Neural progenitor cell (in vitro differentiated cells): ENCODE measurements around the gene PPP1CA. TPM values are rescaled to one million over a fixed set of nuclear protein-coding genes. Genes with fewer than 3 reads are reported as not detected.

ENCODE experiments used
- DNase-seq: peaks from one replicate; pipeline ENCODE4 v3.0.0-alpha.2; 2016; ENCODE audit warnings: low spot score
- H2AFZ ChIP-seq: fragments of 200-600 bp; sonication (generic); replicated peaks from 2 replicates; pipeline ENCODE4 v1.6.1; 2016; ENCODE audit warnings: antibody characterized with exemption
- H3F3A ChIP-seq: fragments of 200-600 bp; sonication (generic); 2 replicates; pipeline ENCODE4 v1.6.1; 2016; ENCODE audit warnings: antibody characterized with exemption, low read depth
- H3K27ac ChIP-seq: fragments of 200-600 bp; sonication (generic); 2 replicates; pipeline ENCODE4 v1.5.1; 2016; ENCODE audit warnings: mild to moderate bottlenecking
- H3K27me3 ChIP-seq: fragments of 200-600 bp; sonication (generic); 2 replicates; pipeline ENCODE4 v1.6.1; 2016; ENCODE audit warnings: mild to moderate bottlenecking, moderate library complexity
- H3K36me3 ChIP-seq: fragments of 200-600 bp; sonication (generic); 2 replicates; pipeline ENCODE4 v1.5.1; 2016
- H3K4me1 ChIP-seq: fragments of 200-600 bp; sonication (generic); 2 replicates; pipeline ENCODE4 v1.6.1; 2016; ENCODE audit warnings: mixed run types
- H3K4me2 ChIP-seq: fragments of 200-600 bp; sonication (generic); 2 replicates; pipeline ENCODE4 v1.6.1; 2016
- H3K4me3 ChIP-seq: fragments of 200-600 bp; sonication (generic); 2 replicates; pipeline ENCODE4 v1.5.1; 2016
- H3K79me2 ChIP-seq: fragments of 200-600 bp; sonication (generic); 2 replicates; pipeline ENCODE4 v1.6.1; 2016; ENCODE audit warnings: low read depth
- H3K9ac ChIP-seq: fragments of 200-600 bp; sonication (generic); 2 replicates; pipeline ENCODE4 v1.6.1; 2016
- H3K9me3 ChIP-seq: fragments of 200-600 bp; sonication (generic); 2 replicates; pipeline ENCODE4 v1.5.1; 2016; ENCODE audit warnings: low read depth
- H4K20me1 ChIP-seq: fragments of 200-600 bp; sonication (generic); 2 replicates; pipeline ENCODE4 v1.6.1; 2016; ENCODE audit warnings: low read depth
- H3K27ac Mint-ChIP-seq: 3 replicates; pipeline ENCODE4 v1.8.0; 2021; ENCODE audit warnings: mixed read lengths
- H3K27me3 Mint-ChIP-seq: 2 replicates; pipeline ENCODE4 v1.8.0; 2022; ENCODE audit warnings: low read depth, mild to moderate bottlenecking, inconsistent platforms, moderate library complexity, mixed read lengths; ENCODE audit not compliant: insufficient read depth
- H3K36me3 Mint-ChIP-seq: 3 replicates; pipeline ENCODE4 v1.8.0; 2021; ENCODE audit warnings: mixed read lengths
- H3K4me1 Mint-ChIP-seq: 3 replicates; pipeline ENCODE4 v1.8.0; 2021; ENCODE audit warnings: mixed read lengths
- H3K4me3 Mint-ChIP-seq: 3 replicates; pipeline ENCODE4 v1.8.0; 2021; ENCODE audit warnings: mild to moderate bottlenecking, moderate library complexity, mixed read lengths
- H3K9me3 Mint-ChIP-seq: 3 replicates; pipeline ENCODE4 v1.8.0; 2020; ENCODE audit warnings: mixed read lengths
- CTCF ChIP-seq: fragments of 200-600 bp; sonication (generic); IDR thresholded peaks from 2 replicates; pipeline ENCODE4 v1.5.1; 2017; ENCODE audit warnings: antibody characterized with exemption, mild to moderate bottlenecking
- EZH2 ChIP-seq: fragments of 200-600 bp; sonication (generic); IDR thresholded peaks from 2 replicates; pipeline ENCODE4 v1.6.1; 2017; ENCODE audit warnings: antibody characterized with exemption, mild to moderate bottlenecking, moderate library complexity
- EZH2phosphoT487 ChIP-seq: fragments of 200-600 bp; sonication (generic); IDR thresholded peaks from 2 replicates; pipeline ENCODE4 v1.6.1; 2017; ENCODE audit warnings: antibody characterized with exemption
- small RNA-seq: library from RNA; depleted of rRNA; stranded (forward); fragments of <200 nt; gene quantifications from one replicate; pipeline ENCODE3, GENCODE V24; 2015
- total RNA-seq: library from RNA; depleted of rRNA; stranded (reverse); fragments of >200 nt; gene quantifications from 2 replicates; pipeline ENCODE4 v1.2.3, GENCODE V29; 2015; ENCODE audit warnings: low replicate concordance

Gene PPP1CA
- total RNA-seq, 1 donor from 2014 or later: 102 TPM

- peaks cover 19% of the 10 kb centered on the region for H3K4me1 ChIP-seq
- H3K79me2 ChIP-seq: no peaks in the 10 kb centered on the region
- H3K9ac ChIP-seq: no peak overlapping the region
- peaks cover 2% of the 10 kb centered on the region for H3K27me3 Mint-ChIP-seq
- no peaks in the 10 kb centered on the region for H3K9me3 ChIP-seq
- H3K36me3 ChIP-seq: no peaks in the 10 kb centered on the region
- H3K27me3 ChIP-seq: no peaks in the 10 kb centered on the region
- H3K4me3 ChIP-seq: no peak overlapping the region
- no peak overlapping the region for H3K4me2 ChIP-seq
- no peak for DNase-seq
- no peaks in the 10 kb centered on the region for H4K20me1 ChIP-seq
- peaks cover 24% of the 10 kb centered on the region for H3F3A ChIP-seq
- no peak for TF ChIP-seq CTCF
- TF ChIP-seq EZH2phosphoT487: no peak
- no peak for TF ChIP-seq EZH2
- H3K27ac Mint-ChIP-seq: peak overlapping the region; percentile 4
- no peaks in the 10 kb centered on the region for H3K9me3 Mint-ChIP-seq
- no peak overlapping the region for H3K27ac ChIP-seq
- no peak overlapping the region for H2AFZ ChIP-seq
- H3K4me3 Mint-ChIP-seq: no peak overlapping the region
- H3K4me1 Mint-ChIP-seq: peaks cover 30% of the 10 kb centered on the region
- no peaks in the 10 kb centered on the region for H3K36me3 Mint-ChIP-seq
Measured at GRCh38 chr11:67349928-67350465, 51.7 kb downstream of the PPP1CA start.

- Histone ChIP-seq H3K9me3 (no peaks in the 10 kb centered on the region), H3K4me2 (no peak overlapping the region), H3K79me2 (no peaks in the 10 kb centered on the region), H4K20me1 (no peaks in the 10 kb centered on the region), H3K9ac (no peak overlapping the region), H3K27me3 (no peaks in the 10 kb centered on the region), H3K4me1 (peaks cover 13% of the 10 kb centered on the region), H2AFZ (no peak overlapping the region), H3K27ac (no peak overlapping the region), H3K4me3 (no peak overlapping the region), H3K36me3 (no peaks in the 10 kb centered on the region), H3F3A (peaks cover 19% of the 10 kb centered on the region)
- no peaks in the 10 kb centered on the region for H3K36me3 Mint-ChIP-seq
- H3K27me3 Mint-ChIP-seq: peaks cover 2% of the 10 kb centered on the region
- H3K9me3 Mint-ChIP-seq: no peaks in the 10 kb centered on the region
- H3K4me1 Mint-ChIP-seq: peaks cover 24% of the 10 kb centered on the region
- no peak overlapping the region for H3K4me3 Mint-ChIP-seq
- TF ChIP-seq CTCF: no peak
- no peak for TF ChIP-seq EZH2
- no peak for TF ChIP-seq EZH2phosphoT487
- no peak overlapping the region for H3K27ac Mint-ChIP-seq
- no peak for DNase-seq
Measured at GRCh38 chr11:67349457-67349856, 52.2 kb downstream of the PPP1CA start.

- no peaks in the 10 kb centered on the region for H3K9me3 Mint-ChIP-seq
- Histone ChIP-seq H3K79me2 (no peaks in the 10 kb centered on the region), H3K4me3 (no peak overlapping the region), H3K36me3 (no peaks in the 10 kb centered on the region), H3K9me3 (no peaks in the 10 kb centered on the region), H2AFZ (no peak overlapping the region), H3F3A (peaks cover 15% of the 10 kb centered on the region), H3K27ac (no peak overlapping the region), H3K27me3 (no peaks in the 10 kb centered on the region), H3K9ac (no peak overlapping the region), H3K4me2 (no peak overlapping the region), H4K20me1 (no peaks in the 10 kb centered on the region), H3K4me1 (peaks cover 9% of the 10 kb centered on the region)
- peaks cover 2% of the 10 kb centered on the region for H3K27me3 Mint-ChIP-seq
- no peak overlapping the region for H3K27ac Mint-ChIP-seq
- no peaks in the 10 kb centered on the region for H3K36me3 Mint-ChIP-seq
- no peak for DNase-seq
- no peak overlapping the region for H3K4me3 Mint-ChIP-seq
- TF ChIP-seq EZH2phosphoT487 (no peak), CTCF (no peak), EZH2 (no peak)
- peaks cover 20% of the 10 kb centered on the region for H3K4me1 Mint-ChIP-seq
Measured at GRCh38 chr11:67349036-67349435, 52.6 kb downstream of the PPP1CA start.

Small RNA genes lying within 50 kb of the gene (small RNA-seq; reads per million reads assigned to genes)
- gene RN7SKP239: not detected
- not detected for gene RNU6-1238P

Other genes starting within 250 kb of the PPP1CA start
- gene GRK2, start 135.4 kb downstream of the PPP1CA start, total RNA-seq: 30.0 and 54.4 TPM in 2 replicates
- 21.0 and 29.2 TPM in 2 replicates for gene ANKRD13D, start 112.6 kb downstream of the PPP1CA start, total RNA-seq
- gene SSH3, start 98.3 kb downstream of the PPP1CA start, total RNA-seq: 1.4 and 7.1 TPM in 2 replicates
- 1.1 and 17.8 TPM in 2 replicates for gene POLD4, start 48.3 kb downstream of the PPP1CA start, total RNA-seq
- gene CLCF1, start 28.3 kb downstream of the PPP1CA start, total RNA-seq: 2.0 and 3.7 TPM in 2 replicates
- 10.4 and 37.5 TPM in 2 replicates for gene RAD9A, start 9.9 kb downstream of the PPP1CA start, total RNA-seq
- gene TBC1D10C, start 2.2 kb upstream of the PPP1CA start, total RNA-seq: 0.15 and 1.1 TPM in 2 replicates
- 0.22 and 0.52 TPM in 2 replicates for gene CARNS1, start 13.8 kb upstream of the PPP1CA start, total RNA-seq
- gene RPS6KB2, start 26.6 kb upstream of the PPP1CA start, total RNA-seq: 23.7 and 51.3 TPM in 2 replicates
- 1.1 TPM in 1 of 2 replicates, not detected in the other for gene PTPRCAP, start 35.8 kb upstream of the PPP1CA start, total RNA-seq
- gene CORO1B, start 41.6 kb upstream of the PPP1CA start, total RNA-seq: 25.5 and 68.4 TPM in 2 replicates
- not detected in 2 replicates for gene GPR152, start 50.9 kb upstream of the PPP1CA start, total RNA-seq
- gene CABP4, start 53.5 kb upstream of the PPP1CA start, total RNA-seq: not detected in 2 replicates
- gene TMEM134, start 67.4 kb upstream of the PPP1CA start, total RNA-seq: 68.1 and 88.8 TPM in 2 replicates
- gene AIP, start 81.2 kb upstream of the PPP1CA start, total RNA-seq: 20.3 and 38.5 TPM in 2 replicates
- gene PITPNM1, start 103.5 kb upstream of the PPP1CA start, total RNA-seq: 7.7 and 32.8 TPM in 2 replicates
- 2.1 and 17.1 TPM in 2 replicates for gene CDK2AP2, start 106.3 kb upstream of the PPP1CA start, total RNA-seq
- gene CABP2, start 121.6 kb upstream of the PPP1CA start, total RNA-seq: not detected in 2 replicates
- 436 and 1,035 TPM in 2 replicates for gene GSTP1, start 182.0 kb upstream of the PPP1CA start, total RNA-seq
- gene NDUFV1, start 205.1 kb upstream of the PPP1CA start, total RNA-seq: 71.0 and 137 TPM in 2 replicates
- gene NUDT8, start 228.1 kb upstream of the PPP1CA start, total RNA-seq: 1.6 and 4.1 TPM in 2 replicates
- gene TBX10, start 237.9 kb upstream of the PPP1CA start, total RNA-seq: not detected in 2 replicates
- gene ACY3, start 248.9 kb upstream of the PPP1CA start, total RNA-seq: not detected in 2 replicates